Uterus (tissue), 2 donors: ENCODE data around the gene KCNMA1.

Experiments used
- CTCF ChIP-seq, 4 experiments: fragments of 200-600 bp in 2 of 4; fragments of 450-650 bp in 2 of 4; sonication (generic) in 2 of 4; IDR thresholded peaks; one replicate each; pipeline ENCODE4 v1.5.1; 2016 to 2019; ENCODE audit warnings: antibody characterized with exemption in 4 of 4, mild to moderate bottlenecking in 2 of 4, moderate library complexity in 1 of 4
- POLR2A ChIP-seq, 2 donors: fragments of 450-650 bp; IDR thresholded peaks; one replicate each; pipeline ENCODE4 v1.6.1; 2016; ENCODE audit warnings: antibody characterized with exemption in 2 of 2, mild to moderate bottlenecking in 1 of 2, moderate library complexity in 1 of 2

- TF ChIP-seq POLR2A (IDR thresholded peaks at IDR 0.05) (no peak), CTCF (IDR thresholded peaks at IDR 0.05) (no peak)
Observed at GRCh38 chr10:76944640-76945039, 693.0 kb downstream of the KCNMA1 start.
